HUDEP-2 (cell line): ENCODE results near the gene IBA57.

Experiments
- DNase-seq, 76 experiments: peaks; one replicate each; lab custom pipeline; 2025; ENCODE audit not compliant: unreplicated experiment in 76 of 76; lab: John Stamatoyannopoulos, UW

Gene IBA57

GRCh38 chr1:228170666-228171065 lies 5.1 kb downstream of the IBA57 start:
- DNase-seq = no peak

GRCh38 chr1:228171221-228171891 lies 5.8 kb downstream of the IBA57 start:
- DNase-seq = no peak

- no peak for DNase-seq
These were observed 7.3 kb downstream of the IBA57 start for GRCh38 chr1:228172591-228173527.

- DNase-seq = peak in 4 of 76 experiments; percentile 14 to 34 (median 26)
These were observed 8.2 kb downstream of the IBA57 start for GRCh38 chr1:228173528-228174481.

DNA sequence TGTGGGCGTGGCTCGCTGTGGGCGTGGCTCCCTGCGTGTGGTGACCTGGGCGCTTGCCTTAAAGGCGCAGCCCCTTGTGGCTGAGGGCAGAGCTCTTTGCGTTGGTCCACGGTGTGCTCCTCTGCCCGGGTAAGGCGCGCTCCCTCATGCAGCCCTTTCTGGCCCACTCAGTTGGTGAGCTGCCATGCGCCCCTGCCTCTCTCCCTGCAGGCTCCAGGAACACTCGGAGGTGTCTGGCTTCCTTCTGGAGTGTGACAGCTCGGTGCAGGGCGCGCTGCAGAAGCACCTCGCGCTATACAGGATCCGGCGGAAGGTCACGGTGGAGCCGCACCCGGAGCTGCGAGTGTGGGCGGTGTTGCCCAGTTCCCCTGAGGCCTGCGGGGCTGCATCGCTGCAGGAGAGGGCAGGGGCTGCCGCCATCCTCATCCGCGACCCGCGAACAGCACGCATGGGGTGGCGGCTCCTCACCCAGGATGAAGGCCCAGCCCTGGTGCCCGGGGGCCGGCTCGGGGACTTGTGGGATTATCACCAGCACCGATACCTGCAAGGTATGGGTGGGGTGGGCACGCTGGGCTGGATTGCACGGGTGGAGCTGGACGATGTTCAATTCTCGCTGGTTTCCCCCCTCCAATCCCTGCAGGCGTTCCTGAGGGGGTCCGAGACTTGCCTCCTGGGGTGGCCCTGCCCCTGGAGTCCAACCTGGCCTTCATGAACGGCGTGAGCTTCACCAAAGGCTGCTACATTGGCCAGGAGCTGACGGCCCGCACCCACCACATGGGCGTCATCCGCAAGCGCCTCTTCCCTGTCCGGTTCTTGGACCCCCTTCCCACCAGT lies 9.1 kb downstream of the IBA57 start:
- peak in 9 of 76 experiments; percentile 8 to 76 (median 17) for DNase-seq

DNA sequence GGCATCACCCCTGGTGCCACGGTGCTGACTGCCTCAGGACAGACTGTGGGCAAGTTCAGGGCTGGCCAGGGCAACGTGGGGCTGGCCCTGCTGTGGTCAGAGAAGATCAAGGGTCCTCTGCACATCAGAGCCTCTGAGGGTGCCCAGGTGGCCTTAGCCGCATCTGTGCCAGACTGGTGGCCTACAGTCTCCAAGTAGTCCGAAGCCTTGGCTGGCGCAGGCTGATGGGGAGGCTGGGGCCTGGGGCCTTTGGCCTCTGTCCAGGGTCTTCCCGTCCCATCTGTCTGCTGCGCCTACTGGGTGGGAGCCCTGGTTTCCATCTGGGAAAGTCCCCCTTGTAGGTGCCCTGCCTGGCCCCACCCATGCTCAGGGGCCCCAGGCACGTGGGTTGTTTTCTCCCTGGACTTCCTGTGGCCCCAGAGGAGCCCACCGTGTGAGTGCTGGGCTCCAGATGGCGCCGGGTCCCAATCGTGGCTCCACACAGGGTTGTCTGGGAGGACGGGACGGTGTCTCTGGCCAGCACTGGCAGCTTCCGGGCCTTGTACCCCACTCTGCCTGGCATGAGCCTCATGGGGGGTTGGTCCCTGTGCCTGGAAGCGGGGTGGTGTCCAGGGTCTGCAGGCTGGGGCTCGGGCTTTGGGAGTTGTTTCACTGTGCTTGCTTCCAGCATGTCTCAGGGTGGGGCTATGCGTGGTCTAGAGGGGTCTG lies 9.9 kb downstream of the IBA57 start:
- no peak for DNase-seq

- no peak for DNase-seq
These were observed 10.4 kb downstream of the IBA57 start for GRCh38 chr1:228176024-228176395.

DNA sequence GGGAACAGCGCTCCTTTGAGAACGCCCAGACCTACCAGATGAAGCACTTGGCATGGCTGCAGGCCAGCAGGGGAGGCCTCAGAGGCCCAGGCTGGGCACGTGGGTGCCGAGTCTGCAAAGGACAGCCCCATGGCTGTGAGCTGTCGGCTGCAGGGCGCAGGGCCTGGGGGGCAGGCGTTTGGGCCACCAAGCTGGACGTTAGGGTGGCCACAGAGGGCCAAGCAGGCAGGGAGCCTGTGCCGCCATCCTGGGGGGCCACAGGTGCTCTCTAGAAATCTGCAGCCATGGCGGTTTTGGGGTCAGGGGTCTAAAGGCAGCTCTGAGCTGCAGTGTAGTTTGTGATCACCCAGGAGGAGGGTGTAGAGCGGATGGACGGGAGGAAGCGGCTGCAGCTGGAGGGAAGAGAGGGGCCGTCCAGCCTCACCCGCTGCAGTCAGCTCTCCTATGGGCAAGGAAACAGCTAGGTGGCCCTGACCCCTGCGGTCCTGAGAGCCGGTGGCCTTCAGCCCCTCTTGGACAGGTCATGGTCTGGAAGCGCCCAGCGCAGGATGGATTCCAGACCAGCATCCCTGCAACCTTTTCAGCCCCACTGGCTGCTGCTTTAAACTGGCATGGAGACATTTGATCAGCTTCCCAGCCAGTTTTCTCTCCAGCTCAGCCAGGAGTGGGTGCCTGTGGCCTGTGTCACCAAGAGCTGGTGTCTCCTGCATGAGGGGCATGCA lies 11.0 kb downstream of the IBA57 start:
- no peak for DNase-seq

DNA sequence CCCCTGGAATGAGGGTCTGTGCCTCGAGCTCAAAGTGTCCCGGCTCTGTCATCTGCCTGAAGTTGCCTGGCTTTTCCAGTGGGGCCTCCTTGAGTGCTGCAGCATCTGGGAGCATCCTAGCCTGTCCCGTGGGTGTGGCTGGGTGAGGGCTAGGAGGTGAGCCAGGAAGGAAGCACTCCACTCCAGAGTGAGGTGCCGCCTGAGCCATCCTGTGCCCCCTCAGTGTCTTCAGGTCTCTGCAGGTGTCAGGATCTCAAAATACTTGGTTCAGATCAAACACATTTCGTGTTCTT lies 11.5 kb downstream of the IBA57 start:
- no peak for DNase-seq

- DNase-seq = no peak
These were observed 12.4 kb downstream of the IBA57 start for GRCh38 chr1:228177721-228178710.

GRCh38 chr1:228178737-228179684 lies 13.4 kb downstream of the IBA57 start:
- peak in 75 of 76 experiments; percentile 21 to 93 (median 77) for DNase-seq

DNA sequence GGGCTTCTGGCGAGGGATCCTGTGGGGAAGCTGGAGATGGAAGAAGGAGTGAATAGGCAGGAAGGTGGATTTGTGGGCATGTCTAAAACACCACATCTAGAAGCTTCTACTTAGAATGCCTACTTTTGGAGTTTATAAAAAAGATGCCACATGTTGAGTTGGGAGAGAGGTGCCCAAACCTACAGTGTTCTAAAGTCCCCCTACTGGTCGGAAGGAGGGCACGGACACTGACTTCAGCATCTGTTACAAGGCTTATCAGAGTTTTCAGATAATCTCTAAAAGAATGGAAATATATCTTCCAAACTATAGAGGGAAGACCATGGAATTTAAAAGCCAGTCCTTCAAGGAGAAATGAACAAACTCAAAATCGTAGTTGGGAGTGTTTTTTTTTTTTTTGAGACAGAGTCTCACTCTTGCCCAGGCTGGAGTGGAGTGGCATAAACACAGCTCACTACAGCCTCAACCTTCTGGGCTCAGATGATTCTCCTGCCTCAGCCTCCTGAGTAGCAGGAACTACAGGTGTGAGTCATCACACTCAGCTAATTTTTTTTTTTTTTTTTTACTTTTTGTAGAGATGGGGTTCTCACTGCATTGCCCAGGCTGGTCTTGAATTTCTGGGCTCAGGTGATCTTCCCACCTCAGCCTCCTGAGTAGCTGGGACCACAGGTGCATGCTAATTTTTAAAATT lies 14.8 kb downstream of the IBA57 start:
- peak in 5 of 76 experiments; percentile 3 to 28 (median 19) for DNase-seq

- DNase-seq = no peak
These were observed 15.5 kb downstream of the IBA57 start for GRCh38 chr1:228180959-228181644.

GRCh38 chr1:228181645-228182034 lies 16.0 kb downstream of the IBA57 start:
- DNase-seq = no peak

GRCh38 chr1:228182296-228183030 lies 16.9 kb downstream of the IBA57 start:
- DNase-seq = no peak
